Measurements from ENCODE around the gene ASCL3. TPM values are rescaled to one million over a fixed set of nuclear protein-coding genes. Genes with fewer than 3 reads are reported as not detected.

ASCL3 gene
- total RNA-seq, 2 donors from 2014 or later, result not detected

DNA sequence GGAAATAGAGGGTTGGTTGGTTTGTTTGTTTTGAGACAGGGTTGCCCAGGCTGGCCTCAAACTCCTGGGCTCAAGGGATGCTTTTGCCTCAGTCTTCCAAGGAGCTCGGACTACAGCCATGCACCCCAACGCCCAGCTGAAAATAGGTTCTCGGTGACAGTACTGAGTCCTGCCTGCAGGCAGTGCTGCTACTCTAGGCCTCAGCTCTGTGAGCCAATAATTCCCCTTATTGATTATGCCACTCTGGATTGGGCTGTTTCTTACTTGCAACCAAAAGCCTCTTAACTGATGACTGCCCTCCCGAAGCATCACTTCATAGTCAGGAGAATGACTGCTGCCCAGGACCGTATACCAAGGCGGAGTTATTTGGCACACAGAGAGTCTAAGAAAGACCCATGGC lies 8.9 kb downstream of the ASCL3 start:
- Histone ChIP-seq H3K36me3 (ENCODE audit: control insufficient read depth, insufficient read depth, low read length) (no peaks in the 10 kb centered on the region), H3K9ac (ENCODE audit: extremely low read depth, low read length, poor library complexity, severe bottlenecking) (no peak overlapping the region), H3K27ac (ENCODE audit: low read depth, low read length) (no peak overlapping the region), H3K4me3 (ENCODE audit: low read length) (no peak overlapping the region), H3K4me1 (ENCODE audit: control insufficient read depth, insufficient read depth, low read length) (peaks cover 2% of the 10 kb centered on the region), H3K9me3 (ENCODE audit: control insufficient read depth, low read length) (no peaks in the 10 kb centered on the region), H3K27me3 (ENCODE audit: control insufficient read depth, insufficient read depth, low read length, poor library complexity, severe bottlenecking) (peaks cover 9% of the 10 kb centered on the region)
- no peak overlapping the region for H3K4me3 Mint-ChIP-seq
- no peaks in the 10 kb centered on the region for H3K9me3 Mint-ChIP-seq
- 95 to 98% methylated on average over 4 to 6 of the region's 6 CpGs for WGBS, 2 experiments (ENCODE audit: insufficient coverage in 1 of 2, insufficient read length in 1 of 2)
- no peak overlapping the region for H3K27ac Mint-ChIP-seq
- TF ChIP-seq, protein P1, sequence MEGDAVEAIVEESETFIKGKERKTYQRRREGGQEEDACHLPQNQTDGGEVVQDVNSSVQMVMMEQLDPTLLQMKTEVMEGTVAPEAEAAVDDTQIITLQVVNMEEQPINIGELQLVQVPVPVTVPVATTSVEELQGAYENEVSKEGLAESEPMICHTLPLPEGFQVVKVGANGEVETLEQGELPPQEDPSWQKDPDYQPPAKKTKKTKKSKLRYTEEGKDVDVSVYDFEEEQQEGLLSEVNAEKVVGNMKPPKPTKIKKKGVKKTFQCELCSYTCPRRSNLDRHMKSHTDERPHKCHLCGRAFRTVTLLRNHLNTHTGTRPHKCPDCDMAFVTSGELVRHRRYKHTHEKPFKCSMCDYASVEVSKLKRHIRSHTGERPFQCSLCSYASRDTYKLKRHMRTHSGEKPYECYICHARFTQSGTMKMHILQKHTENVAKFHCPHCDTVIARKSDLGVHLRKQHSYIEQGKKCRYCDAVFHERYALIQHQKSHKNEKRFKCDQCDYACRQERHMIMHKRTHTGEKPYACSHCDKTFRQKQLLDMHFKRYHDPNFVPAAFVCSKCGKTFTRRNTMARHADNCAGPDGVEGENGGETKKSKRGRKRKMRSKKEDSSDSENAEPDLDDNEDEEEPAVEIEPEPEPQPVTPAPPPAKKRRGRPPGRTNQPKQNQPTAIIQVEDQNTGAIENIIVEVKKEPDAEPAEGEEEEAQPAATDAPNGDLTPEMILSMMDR (conservative IDR thresholded peaks at IDR 0.05), result peak; percentile 69
- peak; percentile 70 for DNase-seq
- H3K36me3 Mint-ChIP-seq (ENCODE audit: low read depth), result no peaks in the 10 kb centered on the region
- H3K27me3 Mint-ChIP-seq (ENCODE audit: insufficient read depth), result peaks cover 25% of the 10 kb centered on the region
- H3K4me1 Mint-ChIP-seq, result peaks cover 11% of the 10 kb centered on the region

DNA sequence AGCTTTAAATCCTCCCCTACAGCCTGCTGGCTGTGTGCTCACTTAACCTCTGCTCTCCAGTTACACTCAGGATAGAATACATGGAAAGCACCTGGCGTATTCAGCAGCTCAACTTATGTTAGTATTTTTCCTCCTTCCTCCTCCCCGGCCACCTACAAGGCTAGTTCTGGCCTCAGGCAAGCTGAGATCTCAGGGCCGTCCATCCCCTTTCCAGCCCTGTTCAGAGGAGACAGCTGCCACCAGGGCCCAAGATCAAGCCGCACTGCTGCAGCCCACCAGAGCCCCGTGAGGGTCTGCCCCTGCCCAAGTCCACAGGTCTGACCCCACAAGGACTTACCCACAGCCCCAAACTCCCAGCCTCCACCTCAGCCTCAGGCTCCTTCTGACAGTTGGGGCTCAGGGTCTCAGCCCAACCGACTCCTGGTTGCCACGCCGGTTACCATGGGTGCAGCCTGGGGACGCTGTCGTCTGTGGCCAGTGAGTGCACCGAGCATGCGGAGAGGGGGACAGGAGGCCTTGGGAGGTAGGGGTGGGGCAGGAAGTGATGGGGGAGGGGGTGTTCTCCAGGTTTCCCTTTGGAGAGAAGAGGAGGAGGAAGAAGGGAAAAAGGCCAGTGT lies 10.1 kb downstream of the ASCL3 start, which contains the start of gene C11orf16:
Gene C11orf16 (minus strand): TSS at position 384 of the 617 bp plus-strand sequence. CDS start 639 bp downstream, outside the sequence.
- 79 to 92% methylated on average over 2 to 12 of the region's 12 CpGs for WGBS, 2 experiments (ENCODE audit: insufficient coverage in 1 of 2, insufficient read length in 1 of 2)
- DNase-seq, result peak; percentile 69
- Histone ChIP-seq H3K9ac (ENCODE audit: extremely low read depth, low read length, poor library complexity, severe bottlenecking) (no peak within 1 kb of the TSS), H3K36me3 (ENCODE audit: control insufficient read depth, insufficient read depth, low read length) (no peaks in the 10 kb centered on the region), H3K9me3 (ENCODE audit: control insufficient read depth, low read length) (no peaks in the 10 kb centered on the region), H3K27ac (ENCODE audit: low read depth, low read length) (no peak within 1 kb of the TSS), H3K4me3 (ENCODE audit: low read length) (no peak within 1 kb of the TSS), H3K27me3 (ENCODE audit: control insufficient read depth, insufficient read depth, low read length, poor library complexity, severe bottlenecking) (peaks cover 9% of the 10 kb centered on the region), H3K4me1 (ENCODE audit: control insufficient read depth, insufficient read depth, low read length) (peaks cover 2% of the 10 kb centered on the region)
- H3K4me3 Mint-ChIP-seq, result no peak within 1 kb of the TSS
- TF ChIP-seq, protein P1 (conservative IDR thresholded peaks at IDR 0.05), result no peak
- no peaks in the 10 kb centered on the region for H3K36me3 Mint-ChIP-seq (ENCODE audit: low read depth)
- H3K27me3 Mint-ChIP-seq (ENCODE audit: insufficient read depth), result peaks cover 19% of the 10 kb centered on the region
- H3K4me1 Mint-ChIP-seq, result peaks cover 11% of the 10 kb centered on the region
- no peaks in the 10 kb centered on the region for H3K9me3 Mint-ChIP-seq
- no peak within 1 kb of the TSS for H3K27ac Mint-ChIP-seq

DNA sequence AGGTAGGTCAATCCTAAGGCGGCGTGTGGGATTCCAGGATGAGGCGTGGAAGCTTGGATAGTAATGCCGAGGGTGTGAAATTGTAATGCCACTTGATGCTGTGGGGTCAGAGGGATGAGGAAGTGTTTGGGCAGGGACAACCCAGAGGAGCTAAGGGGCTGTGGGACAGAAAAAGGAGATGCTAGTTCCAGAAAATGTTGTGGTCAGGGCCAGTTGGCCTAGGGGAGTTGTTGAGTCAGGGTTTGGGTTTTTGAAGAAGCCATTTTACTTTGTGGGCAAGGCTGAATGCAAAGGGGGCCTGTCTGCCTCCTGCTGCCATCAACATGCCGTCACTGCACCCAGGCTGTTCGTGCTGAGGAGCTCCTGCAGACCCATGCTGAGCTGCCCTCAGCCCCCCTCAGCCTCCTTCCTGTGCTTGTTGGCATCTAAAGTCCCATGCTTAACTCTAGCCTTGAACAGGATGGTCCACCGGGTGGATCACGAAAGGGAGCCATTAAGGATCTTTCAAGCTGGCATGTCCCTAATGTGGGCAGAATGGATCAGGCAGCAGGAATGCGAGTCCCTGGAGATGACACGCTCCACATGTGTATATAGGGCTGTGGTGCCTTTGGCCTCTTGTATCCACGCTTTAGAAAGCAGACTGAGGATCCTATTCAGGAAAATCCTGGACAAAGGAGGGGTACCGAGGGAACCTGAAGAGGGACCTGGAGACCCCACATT lies 12.2 kb downstream of the ASCL3 start:
- Histone ChIP-seq H3K9ac (ENCODE audit: extremely low read depth, low read length, poor library complexity, severe bottlenecking) (no peak overlapping the region), H3K4me1 (ENCODE audit: control insufficient read depth, insufficient read depth, low read length) (peaks cover 2% of the 10 kb centered on the region), H3K4me3 (ENCODE audit: low read length) (no peak overlapping the region), H3K9me3 (ENCODE audit: control insufficient read depth, low read length) (no peaks in the 10 kb centered on the region), H3K27ac (ENCODE audit: low read depth, low read length) (no peak overlapping the region), H3K27me3 (ENCODE audit: control insufficient read depth, insufficient read depth, low read length, poor library complexity, severe bottlenecking) (peaks cover 9% of the 10 kb centered on the region), H3K36me3 (ENCODE audit: control insufficient read depth, insufficient read depth, low read length) (no peaks in the 10 kb centered on the region)
- H3K9me3 Mint-ChIP-seq, result no peaks in the 10 kb centered on the region
- no peak overlapping the region for H3K27ac Mint-ChIP-seq
- peaks cover 11% of the 10 kb centered on the region for H3K4me1 Mint-ChIP-seq
- H3K4me3 Mint-ChIP-seq, result no peak overlapping the region
- no peak for DNase-seq
- 92 to 93% methylated on average over 7 to 12 of the region's 12 CpGs for WGBS, 2 experiments (ENCODE audit: insufficient coverage in 1 of 2, insufficient read length in 1 of 2)
- peaks cover 3% of the 10 kb centered on the region for H3K36me3 Mint-ChIP-seq (ENCODE audit: low read depth)
- TF ChIP-seq, protein P1 (conservative IDR thresholded peaks at IDR 0.05), result no peak
- peaks cover 14% of the 10 kb centered on the region for H3K27me3 Mint-ChIP-seq (ENCODE audit: insufficient read depth)
